LoVo (cell line): ENCODE results near the gene MACROD1.

Experiments used
- DNase-seq: peaks from one replicate; pipeline ENCODE4 v3.0.0-alpha.2; 2016; ENCODE audit warnings: low spot score

MACROD1 gene

GRCh38 chr11:64130618-64131017 is 35.3 kb downstream of the MACROD1 start:
- DNase-seq = no peak

DNA sequence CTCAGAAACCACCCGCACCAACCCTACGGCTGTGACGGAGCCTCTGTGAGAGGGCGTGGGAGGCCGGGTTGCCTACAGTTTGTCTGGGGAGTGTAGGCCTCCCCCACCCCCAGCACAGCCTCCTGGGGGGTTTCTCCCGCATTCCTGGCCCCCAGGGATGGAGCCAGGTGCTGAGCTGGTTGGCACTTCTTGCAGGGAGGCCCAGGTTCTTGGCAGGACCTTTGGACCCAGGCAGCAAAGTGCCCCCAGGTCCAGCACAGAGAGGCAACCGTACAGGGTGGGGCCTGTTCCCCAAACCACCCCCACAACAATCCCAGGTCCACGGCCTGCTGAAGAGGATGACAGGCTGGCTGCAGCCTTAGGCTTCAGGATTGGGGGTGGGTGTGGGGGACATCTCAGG is 36.5 kb downstream of the MACROD1 start:
- no peak for DNase-seq

DNA sequence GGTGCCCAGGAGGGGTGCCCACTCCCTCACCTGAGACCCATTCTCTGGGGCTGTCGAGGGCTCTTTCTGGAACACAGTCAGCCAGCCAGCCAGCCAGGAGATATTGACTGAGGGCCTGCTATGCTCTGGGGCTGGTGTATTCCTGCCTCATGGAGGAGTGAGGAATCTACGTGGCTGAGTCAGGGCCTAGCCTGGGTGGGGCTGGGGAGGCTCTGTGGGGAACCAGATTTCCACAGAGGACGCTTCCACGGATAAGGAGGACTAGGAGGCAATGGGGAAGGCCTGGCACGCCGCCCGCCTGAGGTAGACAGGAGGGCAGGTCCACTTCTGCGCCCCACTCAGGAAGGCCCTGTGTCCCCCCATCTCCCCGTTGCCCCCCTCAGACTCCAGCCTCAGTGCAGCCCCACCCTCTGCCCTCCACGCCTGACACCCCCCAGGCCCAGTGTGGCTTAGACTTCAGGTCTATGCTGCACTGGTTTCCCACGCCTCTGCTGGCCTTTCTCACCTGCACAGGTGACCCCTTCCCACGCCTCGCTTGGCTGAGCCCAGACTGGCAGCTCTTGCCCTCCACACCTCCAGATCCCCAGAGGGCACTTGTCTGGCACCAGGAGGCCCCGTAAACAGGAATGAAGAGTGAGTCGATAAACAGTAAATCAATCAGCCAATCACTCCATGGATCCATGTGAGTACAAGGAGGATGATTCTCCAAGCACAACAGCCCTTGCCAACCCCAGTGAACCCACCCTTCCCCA is 37.5 kb downstream of the MACROD1 start:
- DNase-seq = no peak

GRCh38 chr11:64127267-64128072 is 38.4 kb downstream of the MACROD1 start:
- DNase-seq = no peak

DNA sequence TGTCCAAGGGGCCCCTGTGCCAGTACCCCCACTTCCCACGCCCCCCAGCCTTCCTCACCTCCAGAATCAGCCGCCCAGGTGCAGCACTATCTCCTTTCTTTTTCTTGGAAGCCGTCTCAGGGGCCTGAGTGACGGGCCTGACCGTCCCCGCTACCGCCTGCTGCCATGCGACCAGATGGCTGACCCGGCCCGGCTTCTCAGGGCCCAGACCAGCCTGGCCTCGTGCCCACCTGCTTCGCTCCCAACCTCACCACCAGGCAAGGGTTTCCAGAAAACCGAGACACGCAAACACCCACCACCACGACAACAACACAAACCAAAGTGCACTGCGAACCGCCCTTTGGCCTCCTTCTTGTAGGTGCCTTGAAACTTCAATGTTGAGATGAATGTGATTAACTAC is 39.1 kb downstream of the MACROD1 start:
- no peak for DNase-seq

DNA sequence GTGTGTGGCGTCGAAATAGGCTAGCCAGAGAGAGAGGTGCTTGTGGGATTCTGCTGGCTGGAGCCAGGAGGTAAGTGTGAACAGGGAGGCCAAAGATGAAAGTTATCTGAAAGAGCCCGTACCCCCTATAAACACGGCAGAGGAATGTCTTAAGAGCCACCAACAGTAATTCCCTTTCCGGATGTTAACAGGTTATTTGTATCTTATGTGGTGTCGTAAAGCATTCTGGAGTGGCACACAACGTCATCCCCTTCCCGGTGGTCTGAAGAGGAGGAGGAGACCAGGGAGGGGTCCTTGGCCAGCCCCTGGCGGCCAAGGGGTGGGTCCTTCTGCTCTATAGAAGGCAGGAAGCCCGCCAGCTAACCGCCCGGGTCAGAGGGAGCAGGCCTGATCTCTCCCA is 39.5 kb downstream of the MACROD1 start:
- DNase-seq = no peak

DNA sequence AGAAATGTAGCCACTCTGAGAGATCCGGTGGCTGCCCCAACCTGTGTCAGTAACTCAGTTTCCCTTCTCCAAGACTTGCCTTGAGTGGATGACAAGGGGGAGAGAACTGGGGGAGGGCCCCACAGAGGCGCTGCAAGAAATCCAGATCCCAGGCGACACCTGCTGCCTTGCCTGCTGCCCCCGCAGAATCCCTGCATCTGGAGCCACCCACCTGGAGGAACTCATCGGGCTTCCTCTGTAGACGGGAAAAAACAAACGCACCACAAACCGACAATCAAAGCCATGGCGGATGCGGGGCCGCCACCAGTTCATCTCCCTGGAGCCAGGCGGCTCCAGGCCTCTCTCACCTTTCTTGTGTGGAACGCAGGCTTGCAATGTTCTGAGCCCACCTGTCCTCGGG is 40.2 kb downstream of the MACROD1 start:
- no peak for DNase-seq

GRCh38 chr11:64124147-64124546 is 41.8 kb downstream of the MACROD1 start:
- no peak for DNase-seq

GRCh38 chr11:64123679-64124078 is 42.2 kb downstream of the MACROD1 start:
- no peak for DNase-seq

- no peak for DNase-seq
Measured at GRCh38 chr11:64122411-64123410, 43.2 kb downstream of the MACROD1 start.

DNA sequence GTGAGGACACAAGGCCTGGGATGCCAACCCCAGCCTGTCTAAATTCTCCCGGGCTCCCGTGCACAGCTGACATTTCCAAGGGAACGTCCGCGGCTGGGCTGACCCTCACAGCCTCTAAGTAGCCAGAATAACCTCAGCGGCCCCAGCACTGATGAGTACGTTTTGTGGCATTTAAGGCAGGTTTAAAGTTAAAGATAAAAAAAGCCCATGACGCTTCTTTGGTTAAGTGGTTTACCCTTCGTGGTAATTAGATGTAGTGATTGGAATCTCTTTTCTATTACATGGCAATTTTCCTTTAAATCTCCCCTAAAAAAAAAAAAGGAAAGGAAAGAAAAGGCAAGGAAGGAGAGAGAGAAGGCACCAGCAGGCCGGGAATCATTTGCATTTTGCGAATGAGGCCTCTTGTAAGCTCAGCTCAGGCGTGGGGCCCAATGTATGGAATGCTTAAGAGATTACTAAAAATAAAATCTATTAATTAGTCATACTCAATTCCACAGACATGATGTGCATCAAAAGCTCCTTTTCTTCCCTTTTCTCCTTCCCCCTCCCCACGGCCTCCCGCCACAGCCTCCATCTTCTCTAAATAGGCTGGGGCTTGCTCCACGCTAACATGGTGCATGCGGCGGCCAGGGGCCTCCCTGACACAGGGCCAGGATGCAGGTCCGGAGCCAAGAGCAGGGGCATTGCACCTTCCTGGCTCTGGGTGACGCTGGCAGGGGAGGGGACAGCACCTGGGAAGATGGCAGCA is 44.1 kb downstream of the MACROD1 start:
- no peak for DNase-seq

- DNase-seq = no peak
Measured at GRCh38 chr11:64120951-64121569, 44.9 kb downstream of the MACROD1 start.

DNA sequence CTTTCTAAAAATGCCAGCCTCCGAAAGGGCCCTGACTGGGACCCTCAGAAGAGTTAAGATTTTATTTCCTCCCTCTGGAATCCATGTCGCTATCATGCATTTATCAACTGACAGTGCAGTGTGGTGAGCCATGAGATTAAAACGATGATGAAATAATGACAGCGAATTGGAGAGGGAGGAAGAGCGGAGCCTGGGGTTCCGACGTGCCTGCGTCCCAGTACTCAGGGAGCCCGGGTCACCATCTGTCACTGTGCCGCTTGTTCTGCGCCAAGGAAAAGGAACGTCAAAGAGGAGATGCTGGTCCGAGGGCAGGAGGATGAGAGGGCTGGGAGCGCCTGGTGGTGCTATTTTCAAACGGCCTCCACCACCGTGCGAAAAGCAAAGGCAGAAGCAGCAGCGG is 46.2 kb downstream of the MACROD1 start:
- DNase-seq = no peak

DNA sequence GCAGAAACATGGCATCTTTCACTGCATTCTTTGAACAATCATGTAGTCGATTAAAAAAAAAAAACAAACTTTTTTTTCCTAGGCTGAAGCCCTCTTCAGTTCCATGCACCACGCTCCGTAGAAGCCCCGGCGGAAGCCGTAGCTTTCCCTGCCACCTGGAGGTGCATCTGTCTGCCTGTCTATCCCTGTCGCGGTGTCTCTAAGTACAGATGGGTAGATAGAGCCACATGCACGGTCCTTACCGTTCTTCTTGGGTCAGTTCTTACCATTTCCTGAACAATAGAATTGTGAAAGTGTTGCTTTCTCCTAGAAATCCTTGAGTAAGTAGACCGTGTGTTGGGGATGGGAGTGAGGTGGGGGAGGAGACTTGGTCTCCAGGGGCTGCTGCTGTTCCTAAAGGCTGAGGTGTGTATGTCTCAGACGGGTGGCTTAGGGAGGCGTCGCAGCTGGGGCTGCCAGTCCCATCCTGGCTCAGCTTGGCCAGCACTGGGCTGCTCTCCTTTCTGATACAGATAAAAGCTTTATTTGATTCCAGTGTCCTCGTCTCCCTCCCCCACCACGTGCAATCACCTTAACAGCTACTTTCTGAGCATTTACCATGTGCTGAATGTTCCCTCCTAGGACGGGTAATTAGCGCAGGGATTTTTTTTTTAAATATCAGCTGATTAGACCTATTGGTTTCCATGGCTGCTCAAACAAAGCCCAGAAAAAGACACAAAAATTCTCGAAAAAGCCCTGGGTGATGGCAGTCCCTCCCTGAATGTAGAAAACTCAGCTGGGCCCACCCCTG is 46.8 kb downstream of the MACROD1 start:
- DNase-seq = no peak

GRCh38 chr11:64117763-64118459 is 48.0 kb downstream of the MACROD1 start:
- no peak for DNase-seq

GRCh38 chr11:64115531-64116522 is 50.1 kb downstream of the MACROD1 start:
- no peak for DNase-seq

DNA sequence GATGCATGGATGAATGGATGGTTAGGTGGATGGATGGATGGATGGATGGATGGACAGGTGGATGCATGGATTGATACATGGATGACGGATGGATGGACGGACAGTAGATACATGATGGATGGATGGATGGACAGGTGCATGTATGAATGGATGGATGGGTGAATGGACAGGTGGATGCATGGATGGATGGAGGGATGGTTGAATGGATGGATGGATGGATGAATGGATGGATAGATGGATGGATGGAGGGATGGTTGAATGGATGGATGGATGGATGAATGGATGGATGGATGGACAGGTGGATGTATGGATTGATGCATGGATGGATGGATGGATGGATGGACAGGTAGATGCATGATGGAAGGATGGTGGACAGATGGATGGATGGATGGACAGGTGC is 51.7 kb downstream of the MACROD1 start:
- no peak for DNase-seq

DNA sequence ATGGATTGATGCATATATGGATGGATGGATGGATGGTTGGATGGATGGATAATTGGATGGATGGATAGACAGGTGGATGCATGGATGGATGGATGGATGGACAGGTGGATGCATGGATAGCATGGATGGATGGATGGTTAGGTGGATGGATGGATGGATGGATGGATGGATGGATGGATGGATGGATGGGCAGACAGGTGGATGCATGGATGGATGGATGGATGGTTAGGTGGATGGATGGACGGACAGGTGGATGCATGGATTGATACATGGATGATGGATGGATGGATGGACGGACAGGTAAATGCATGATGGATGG is 52.5 kb downstream of the MACROD1 start:
- no peak for DNase-seq
